ENCODE results near the gene SPATA21.

The SPATA21 gene

GRCh38 chr1:16392740-16393569, 44.3 kb downstream of the SPATA21 start:
- TF ChIP-seq, protein P1, sequence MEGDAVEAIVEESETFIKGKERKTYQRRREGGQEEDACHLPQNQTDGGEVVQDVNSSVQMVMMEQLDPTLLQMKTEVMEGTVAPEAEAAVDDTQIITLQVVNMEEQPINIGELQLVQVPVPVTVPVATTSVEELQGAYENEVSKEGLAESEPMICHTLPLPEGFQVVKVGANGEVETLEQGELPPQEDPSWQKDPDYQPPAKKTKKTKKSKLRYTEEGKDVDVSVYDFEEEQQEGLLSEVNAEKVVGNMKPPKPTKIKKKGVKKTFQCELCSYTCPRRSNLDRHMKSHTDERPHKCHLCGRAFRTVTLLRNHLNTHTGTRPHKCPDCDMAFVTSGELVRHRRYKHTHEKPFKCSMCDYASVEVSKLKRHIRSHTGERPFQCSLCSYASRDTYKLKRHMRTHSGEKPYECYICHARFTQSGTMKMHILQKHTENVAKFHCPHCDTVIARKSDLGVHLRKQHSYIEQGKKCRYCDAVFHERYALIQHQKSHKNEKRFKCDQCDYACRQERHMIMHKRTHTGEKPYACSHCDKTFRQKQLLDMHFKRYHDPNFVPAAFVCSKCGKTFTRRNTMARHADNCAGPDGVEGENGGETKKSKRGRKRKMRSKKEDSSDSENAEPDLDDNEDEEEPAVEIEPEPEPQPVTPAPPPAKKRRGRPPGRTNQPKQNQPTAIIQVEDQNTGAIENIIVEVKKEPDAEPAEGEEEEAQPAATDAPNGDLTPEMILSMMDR (conservative IDR thresholded peaks at IDR 0.05), result no peak
- no peak overlapping the region for H3K27ac ChIP-seq

DNA sequence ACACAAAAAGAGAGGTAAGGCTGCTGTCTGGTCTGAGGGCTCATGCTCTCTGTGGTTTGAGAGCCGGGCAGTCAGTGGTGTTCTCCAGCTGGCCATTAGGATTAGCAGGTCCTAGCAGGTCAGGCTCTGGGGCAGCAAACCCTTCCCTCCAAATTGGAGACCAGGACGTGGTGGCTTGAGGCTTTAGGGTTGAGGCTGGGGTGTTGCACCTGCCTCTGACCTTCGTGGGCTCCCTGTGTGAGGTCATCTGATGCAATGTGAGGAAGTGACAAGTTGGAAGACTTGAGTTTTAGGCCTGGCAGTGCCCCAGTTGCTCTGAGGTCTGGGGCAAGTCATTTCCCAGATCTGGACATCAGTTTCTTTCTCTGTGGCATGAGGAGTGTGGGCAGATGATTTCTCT, 45.8 kb downstream of the SPATA21 start:
- TF ChIP-seq, protein P1 (conservative IDR thresholded peaks at IDR 0.05), result no peak
- no peak overlapping the region for H3K27ac ChIP-seq

DNA sequence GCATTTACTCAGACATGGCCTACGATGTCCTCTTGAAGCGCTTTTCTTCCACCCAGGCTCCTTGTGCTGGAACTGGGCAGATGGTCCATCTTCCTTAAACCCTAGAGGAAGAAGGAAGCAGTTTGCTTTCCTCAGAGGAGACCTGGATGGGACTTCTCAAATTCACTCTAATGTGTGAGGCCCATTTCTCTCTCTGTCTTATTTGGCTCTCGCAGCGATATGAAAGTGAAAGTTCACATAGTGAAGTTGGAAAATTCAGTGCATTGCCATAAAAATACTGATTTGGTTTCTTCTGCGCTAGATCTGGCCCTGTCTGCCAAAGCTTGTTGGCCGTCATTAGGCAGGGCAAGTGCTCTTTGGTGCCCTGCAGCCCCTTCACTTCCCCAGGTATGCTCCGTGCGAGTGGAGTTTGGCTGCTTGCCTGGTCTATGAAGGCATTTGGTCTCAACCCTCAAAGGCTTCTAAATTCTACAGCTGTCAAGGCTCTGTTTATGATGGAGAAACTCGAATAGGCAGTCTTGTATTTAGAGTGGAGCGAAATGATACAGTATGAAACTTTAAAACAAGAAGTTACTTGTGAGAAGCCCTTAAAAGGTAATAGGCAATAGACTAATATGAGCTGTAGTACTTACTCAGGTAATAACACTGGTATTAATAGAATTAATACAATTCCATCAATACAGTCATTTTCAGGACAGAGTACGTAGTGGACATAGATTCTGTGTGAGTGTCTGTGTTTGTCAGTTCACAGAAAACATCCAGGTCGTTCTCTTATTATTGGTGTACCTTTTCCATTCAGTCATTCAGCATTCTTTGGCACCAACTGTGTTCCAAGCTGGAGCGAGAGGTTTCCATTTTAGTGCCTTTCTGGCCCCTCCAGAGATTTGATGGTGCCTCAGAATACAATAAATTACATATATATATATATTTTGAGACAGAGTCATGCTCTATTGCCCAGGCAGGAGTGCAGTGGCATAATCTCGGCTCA, 49.7 kb downstream of the SPATA21 start:
- no peak overlapping the region for H3K27ac ChIP-seq
- TF ChIP-seq, protein P1 (conservative IDR thresholded peaks at IDR 0.05), result no peak

GRCh38 chr1:16386454-16387113, 50.6 kb downstream of the SPATA21 start:
- H3K27ac ChIP-seq, result no peak overlapping the region
- TF ChIP-seq, protein P1 (conservative IDR thresholded peaks at IDR 0.05), result no peak

DNA sequence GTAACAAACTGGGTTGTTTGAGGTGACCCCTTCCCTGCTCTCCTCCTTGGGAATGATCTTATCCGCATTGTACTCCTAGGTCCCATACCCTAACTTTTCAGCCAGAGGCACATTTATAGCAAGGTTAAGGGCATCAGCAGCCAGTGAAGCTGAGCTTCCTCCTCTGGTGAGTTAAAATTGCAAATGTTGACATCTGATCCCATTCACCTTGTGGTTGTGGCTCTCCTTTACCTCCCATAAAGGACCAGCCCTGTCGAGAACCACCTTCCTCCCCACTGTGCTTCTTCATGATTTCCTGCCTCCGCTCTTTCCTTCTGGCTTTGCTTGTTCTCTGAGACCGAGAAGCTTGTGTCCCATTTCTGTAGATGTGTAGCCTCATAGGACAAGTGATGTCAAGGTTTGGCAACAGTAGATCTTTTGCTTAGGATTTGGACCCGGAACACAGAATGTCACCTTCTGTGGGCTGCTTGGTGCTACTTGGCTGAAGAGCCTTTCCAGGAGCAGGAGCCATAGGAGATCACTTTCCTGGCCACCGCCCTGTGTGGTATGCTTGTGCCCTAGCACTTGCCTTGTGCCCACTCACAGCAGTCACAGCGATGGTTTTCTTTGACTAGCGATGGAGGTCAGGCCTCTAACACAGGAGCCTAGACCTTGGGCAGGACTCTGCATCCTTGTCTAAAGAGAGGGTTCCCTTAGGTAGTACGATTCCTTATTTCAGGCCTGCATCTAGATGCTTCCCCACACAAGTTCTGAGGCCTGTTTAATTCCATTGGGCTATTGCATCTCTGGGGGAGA, 51.4 kb downstream of the SPATA21 start:
- no peak overlapping the region for H3K27ac ChIP-seq
- TF ChIP-seq, protein P1 (conservative IDR thresholded peaks at IDR 0.05), result no peak

DNA sequence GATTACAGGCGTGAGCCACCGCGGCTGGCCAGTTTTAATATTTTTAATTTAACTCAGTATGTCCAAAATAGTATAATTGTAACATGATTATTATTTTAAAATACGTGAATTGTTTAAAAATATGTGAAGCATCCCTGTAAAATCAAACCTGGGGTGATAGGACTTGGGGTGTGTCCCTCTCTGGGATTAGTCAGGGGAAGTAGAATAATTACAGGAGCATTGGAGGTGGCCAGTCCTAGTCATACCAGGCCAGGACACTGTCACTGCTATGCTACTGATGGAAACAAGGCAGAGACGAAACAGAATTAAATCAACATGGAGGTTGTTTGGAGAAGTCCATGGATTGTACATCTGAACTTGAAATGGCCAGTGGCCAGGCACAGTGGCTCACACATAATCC, 53.3 kb downstream of the SPATA21 start:
- H3K27ac ChIP-seq, result no peak overlapping the region
- TF ChIP-seq, protein P1 (conservative IDR thresholded peaks at IDR 0.05), result no peak
